Tibial nerve (tissue), 4 donors: ENCODE measurements around the gene OR7A5.

Experiments used
- EP300 ChIP-seq, 2 donors: sonication (generic); formaldehyde crosslinking; IDR thresholded peaks; one replicate each; pipeline ENCODE4 v1.6.1; 2017; ENCODE audit warnings: antibody characterized with exemption in 2 of 2, mild to moderate bottlenecking in 1 of 2
- TF ChIP-seq, protein P1 (sequence below), 5 experiments: fragments of 200-600 bp in 3 of 5; fragments of 450-650 bp in 2 of 5; sonication (generic) in 3 of 5; IDR thresholded peaks; one replicate each; pipeline ENCODE4 v1.5.1; 2016 to 2019; ENCODE audit warnings: antibody characterized with exemption in 5 of 5, mild to moderate bottlenecking in 3 of 5, moderate library complexity in 2 of 5

DNA sequence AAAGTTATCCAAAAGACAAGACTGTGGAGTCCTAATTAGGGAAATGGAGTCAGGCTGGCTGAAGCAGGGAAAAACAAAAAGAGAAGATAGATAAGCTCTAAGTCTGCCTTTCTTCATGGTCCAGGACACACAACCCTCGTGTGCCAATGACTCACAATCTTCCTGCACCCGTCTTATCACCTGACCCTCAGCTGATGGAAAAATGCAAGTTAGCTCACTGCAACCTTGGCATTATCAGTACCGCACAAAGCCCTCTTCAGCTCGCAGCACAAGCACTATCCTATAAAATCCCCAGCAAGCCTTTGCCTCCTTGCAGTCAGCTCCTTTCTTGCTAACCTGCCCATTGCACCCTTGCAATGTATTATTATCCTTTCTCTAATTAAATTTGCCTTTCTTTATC lies 4.3 kb downstream of the OR7A5 start:
- no peak for TF ChIP-seq EP300 (IDR thresholded peaks at IDR 0.05)
- TF ChIP-seq, protein P1, sequence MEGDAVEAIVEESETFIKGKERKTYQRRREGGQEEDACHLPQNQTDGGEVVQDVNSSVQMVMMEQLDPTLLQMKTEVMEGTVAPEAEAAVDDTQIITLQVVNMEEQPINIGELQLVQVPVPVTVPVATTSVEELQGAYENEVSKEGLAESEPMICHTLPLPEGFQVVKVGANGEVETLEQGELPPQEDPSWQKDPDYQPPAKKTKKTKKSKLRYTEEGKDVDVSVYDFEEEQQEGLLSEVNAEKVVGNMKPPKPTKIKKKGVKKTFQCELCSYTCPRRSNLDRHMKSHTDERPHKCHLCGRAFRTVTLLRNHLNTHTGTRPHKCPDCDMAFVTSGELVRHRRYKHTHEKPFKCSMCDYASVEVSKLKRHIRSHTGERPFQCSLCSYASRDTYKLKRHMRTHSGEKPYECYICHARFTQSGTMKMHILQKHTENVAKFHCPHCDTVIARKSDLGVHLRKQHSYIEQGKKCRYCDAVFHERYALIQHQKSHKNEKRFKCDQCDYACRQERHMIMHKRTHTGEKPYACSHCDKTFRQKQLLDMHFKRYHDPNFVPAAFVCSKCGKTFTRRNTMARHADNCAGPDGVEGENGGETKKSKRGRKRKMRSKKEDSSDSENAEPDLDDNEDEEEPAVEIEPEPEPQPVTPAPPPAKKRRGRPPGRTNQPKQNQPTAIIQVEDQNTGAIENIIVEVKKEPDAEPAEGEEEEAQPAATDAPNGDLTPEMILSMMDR (IDR thresholded peaks at IDR 0.05): no peak
